Neural cell (in vitro differentiated cells): ENCODE measurements around the gene SEMA7A. TPM values are rescaled to one million over a fixed set of nuclear protein-coding genes. Genes with fewer than 3 reads are reported as not detected.

Experiments used
- H2AFZ ChIP-seq: fragments of 200-600, 300-800 bp; sonication (generic), shearing (Covaris generic); 2 replicates; pipeline ENCODE4 v1.6.0; 2014; ENCODE audit warnings: low read depth, mild to moderate bottlenecking, antibody characterized with exemption, low read length, moderate library complexity
- H3F3A ChIP-seq: fragments of 200-600 bp; shearing (Covaris generic); 2 replicates; pipeline ENCODE4 v1.6.1; 2016; ENCODE audit warnings: mild to moderate bottlenecking, moderate library complexity, mixed read lengths, antibody characterized with exemption, low read length; ENCODE audit not compliant: insufficient read depth, poor library complexity, severe bottlenecking
- H3K27ac ChIP-seq: fragments of 200-600, 300-800 bp; sonication (generic), shearing (Covaris generic); 2 replicates; pipeline ENCODE4 v1.5.1; 2014; ENCODE audit warnings: mild to moderate bottlenecking, low read length, moderate library complexity
- H3K27me3 ChIP-seq: fragments of 300-800, 200-600 bp; sonication (generic), shearing (Covaris generic); 2 replicates; pipeline ENCODE4 v1.6.0; 2014; ENCODE audit warnings: mild to moderate bottlenecking, low read depth, low read length, moderate library complexity; ENCODE audit not compliant: insufficient read depth
- H3K36me3 ChIP-seq: fragments of 300-800, 200-600 bp; sonication (generic), shearing (Covaris generic); 2 replicates; pipeline ENCODE4 v1.5.1; 2014; ENCODE audit warnings: mild to moderate bottlenecking, antibody characterized with exemption, low read length, moderate library complexity; ENCODE audit not compliant: insufficient read depth
- H3K4me2 ChIP-seq: fragments of 300-800, 200-600 bp; sonication (generic), shearing (Covaris generic); 2 replicates; pipeline ENCODE4 v1.6.0; 2014; ENCODE audit warnings: mild to moderate bottlenecking, low read length
- H3K4me3 ChIP-seq: fragments of 300-800, 200-600 bp; sonication (generic), shearing (Covaris generic); 2 replicates; pipeline ENCODE4 v1.5.1; 2014; ENCODE audit warnings: mild to moderate bottlenecking, low read length, moderate library complexity
- H3K79me2 ChIP-seq: fragments of 200-600 bp; shearing (Covaris generic); replicated peaks from 2 replicates; pipeline ENCODE4 v1.6.0; 2014; ENCODE audit warnings: mild to moderate bottlenecking, low read length, moderate library complexity; ENCODE audit not compliant: insufficient read depth
- H3K9ac ChIP-seq: fragments of 300-800, 200-600 bp; sonication (generic), shearing (Covaris generic); 2 replicates; pipeline ENCODE4 v1.6.1; 2016; ENCODE audit warnings: mild to moderate bottlenecking, low read length, mixed read lengths
- H3K9me2 ChIP-seq: fragments of 200-600 bp; shearing (Covaris generic); 2 replicates; pipeline ENCODE4 v1.6.1; 2016; ENCODE audit warnings: mild to moderate bottlenecking, low read length, mixed read lengths; ENCODE audit not compliant: insufficient read depth
- H3K9me3 ChIP-seq: fragments of 200-600, 300-800 bp; sonication (generic), shearing (Covaris generic); 2 replicates; pipeline ENCODE4 v1.6.1; 2016; ENCODE audit warnings: mild to moderate bottlenecking, mixed run types, low read length, moderate library complexity, mixed read lengths
- H4K20me1 ChIP-seq: fragments of 200-600 bp; shearing (Covaris generic); 2 replicates; pipeline ENCODE4 v1.6.1; 2016; ENCODE audit warnings: mild to moderate bottlenecking, mixed run types; ENCODE audit not compliant: insufficient read depth
- EP300 ChIP-seq: fragments of 450-650 bp; conservative IDR thresholded peaks from 2 replicates; pipeline ENCODE4 v1.6.1; 2014; ENCODE audit warnings: antibody characterized with exemption, mild to moderate bottlenecking, moderate library complexity; ENCODE audit not compliant: poor library complexity, severe bottlenecking
- EZH2 ChIP-seq: fragments of 200-600, 300-800 bp; shearing (Covaris generic), sonication (generic); IDR thresholded peaks from 2 replicates; pipeline ENCODE4 v1.6.1; 2014; ENCODE audit warnings: antibody characterized with exemption, low read length, borderline replicate concordance, mild to moderate bottlenecking; ENCODE audit not compliant: insufficient read depth, poor library complexity, severe bottlenecking
- MXI1 ChIP-seq: fragments of 450-650 bp; conservative IDR thresholded peaks from 2 replicates; pipeline ENCODE4 v1.6.1; 2014; ENCODE audit warnings: antibody characterized with exemption, mild to moderate bottlenecking; ENCODE audit not compliant: poor library complexity, severe bottlenecking
- POLR2AphosphoS5 ChIP-seq: IDR thresholded peaks from 2 replicates; pipeline ENCODE4 v1.6.1; 2012
- RAD21 ChIP-seq: fragments of 450-650 bp; conservative IDR thresholded peaks from 2 replicates; pipeline ENCODE4 v1.6.1; 2014; ENCODE audit warnings: antibody characterized with exemption, mild to moderate bottlenecking, moderate library complexity
- SMC3 ChIP-seq: fragments of 450-650 bp; conservative IDR thresholded peaks from 2 replicates; pipeline ENCODE4 v1.6.1; 2014; ENCODE audit warnings: antibody characterized with exemption, mild to moderate bottlenecking, moderate library complexity; ENCODE audit not compliant: poor library complexity
- TAF1 ChIP-seq: IDR thresholded peaks from 2 replicates; pipeline ENCODE4 v1.6.1; 2012; ENCODE audit warnings: low read depth
- polyA plus RNA-seq: library from polyadenylated mRNA; depleted of rRNA; stranded (reverse); fragments of >200 nt; gene quantifications from 2 replicates; pipeline ENCODE4 v1.2.3, GENCODE V29; 2014
- TF ChIP-seq, protein P1 (sequence below): fragments of 450-650 bp; IDR thresholded peaks from 2 replicates; pipeline ENCODE4 v1.5.1; 2014; ENCODE audit warnings: antibody characterized with exemption, mild to moderate bottlenecking, moderate library complexity; ENCODE audit not compliant: poor library complexity, severe bottlenecking
- TF ChIP-seq, protein P2 (sequence below): IDR thresholded peaks from 2 replicates; pipeline ENCODE4 v1.6.1; 2012; ENCODE audit warnings: borderline replicate concordance

Gene SEMA7A
- polyA plus RNA-seq, 1 donor from 2014 or later = 28.8 TPM

DNA sequence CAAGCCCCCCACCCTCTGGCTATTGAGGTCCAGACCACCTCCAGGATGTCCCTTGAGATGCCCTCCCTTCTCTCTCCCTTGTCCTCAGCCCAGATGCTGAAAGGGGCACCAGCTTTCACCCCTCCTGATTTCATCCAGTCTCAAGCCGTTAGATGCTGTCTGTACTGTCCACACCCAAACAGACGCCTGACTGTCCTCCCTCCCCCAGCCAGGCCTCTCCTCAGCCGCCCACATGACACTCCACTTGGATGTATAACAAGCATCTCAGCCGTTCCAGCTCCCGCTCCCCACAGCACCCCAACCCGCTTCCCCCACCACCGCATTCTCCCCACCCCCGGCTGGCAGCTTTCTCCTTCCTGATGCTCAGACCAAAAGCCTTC is 41.3 kb downstream of the SEMA7A start:
- no peak overlapping the region for H3K9ac ChIP-seq
- no peaks in the 10 kb centered on the region for H3K36me3 ChIP-seq
- no peaks in the 10 kb centered on the region for H3K9me3 ChIP-seq
- no peak overlapping the region for H3K4me3 ChIP-seq
- no peaks in the 10 kb centered on the region for H3K9me2 ChIP-seq
- H4K20me1 ChIP-seq = no peaks in the 10 kb centered on the region
- no peak overlapping the region for H3K27ac ChIP-seq
- no peaks in the 10 kb centered on the region for H3F3A ChIP-seq
- TF ChIP-seq, protein P1, sequence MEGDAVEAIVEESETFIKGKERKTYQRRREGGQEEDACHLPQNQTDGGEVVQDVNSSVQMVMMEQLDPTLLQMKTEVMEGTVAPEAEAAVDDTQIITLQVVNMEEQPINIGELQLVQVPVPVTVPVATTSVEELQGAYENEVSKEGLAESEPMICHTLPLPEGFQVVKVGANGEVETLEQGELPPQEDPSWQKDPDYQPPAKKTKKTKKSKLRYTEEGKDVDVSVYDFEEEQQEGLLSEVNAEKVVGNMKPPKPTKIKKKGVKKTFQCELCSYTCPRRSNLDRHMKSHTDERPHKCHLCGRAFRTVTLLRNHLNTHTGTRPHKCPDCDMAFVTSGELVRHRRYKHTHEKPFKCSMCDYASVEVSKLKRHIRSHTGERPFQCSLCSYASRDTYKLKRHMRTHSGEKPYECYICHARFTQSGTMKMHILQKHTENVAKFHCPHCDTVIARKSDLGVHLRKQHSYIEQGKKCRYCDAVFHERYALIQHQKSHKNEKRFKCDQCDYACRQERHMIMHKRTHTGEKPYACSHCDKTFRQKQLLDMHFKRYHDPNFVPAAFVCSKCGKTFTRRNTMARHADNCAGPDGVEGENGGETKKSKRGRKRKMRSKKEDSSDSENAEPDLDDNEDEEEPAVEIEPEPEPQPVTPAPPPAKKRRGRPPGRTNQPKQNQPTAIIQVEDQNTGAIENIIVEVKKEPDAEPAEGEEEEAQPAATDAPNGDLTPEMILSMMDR = no peak
- TF ChIP-seq MXI1 (no peak), RAD21 (no peak), TAF1 (no peak), POLR2AphosphoS5 (no peak), EP300 (no peak), EZH2 (no peak), SMC3 (no peak)
- TF ChIP-seq, protein P2, sequence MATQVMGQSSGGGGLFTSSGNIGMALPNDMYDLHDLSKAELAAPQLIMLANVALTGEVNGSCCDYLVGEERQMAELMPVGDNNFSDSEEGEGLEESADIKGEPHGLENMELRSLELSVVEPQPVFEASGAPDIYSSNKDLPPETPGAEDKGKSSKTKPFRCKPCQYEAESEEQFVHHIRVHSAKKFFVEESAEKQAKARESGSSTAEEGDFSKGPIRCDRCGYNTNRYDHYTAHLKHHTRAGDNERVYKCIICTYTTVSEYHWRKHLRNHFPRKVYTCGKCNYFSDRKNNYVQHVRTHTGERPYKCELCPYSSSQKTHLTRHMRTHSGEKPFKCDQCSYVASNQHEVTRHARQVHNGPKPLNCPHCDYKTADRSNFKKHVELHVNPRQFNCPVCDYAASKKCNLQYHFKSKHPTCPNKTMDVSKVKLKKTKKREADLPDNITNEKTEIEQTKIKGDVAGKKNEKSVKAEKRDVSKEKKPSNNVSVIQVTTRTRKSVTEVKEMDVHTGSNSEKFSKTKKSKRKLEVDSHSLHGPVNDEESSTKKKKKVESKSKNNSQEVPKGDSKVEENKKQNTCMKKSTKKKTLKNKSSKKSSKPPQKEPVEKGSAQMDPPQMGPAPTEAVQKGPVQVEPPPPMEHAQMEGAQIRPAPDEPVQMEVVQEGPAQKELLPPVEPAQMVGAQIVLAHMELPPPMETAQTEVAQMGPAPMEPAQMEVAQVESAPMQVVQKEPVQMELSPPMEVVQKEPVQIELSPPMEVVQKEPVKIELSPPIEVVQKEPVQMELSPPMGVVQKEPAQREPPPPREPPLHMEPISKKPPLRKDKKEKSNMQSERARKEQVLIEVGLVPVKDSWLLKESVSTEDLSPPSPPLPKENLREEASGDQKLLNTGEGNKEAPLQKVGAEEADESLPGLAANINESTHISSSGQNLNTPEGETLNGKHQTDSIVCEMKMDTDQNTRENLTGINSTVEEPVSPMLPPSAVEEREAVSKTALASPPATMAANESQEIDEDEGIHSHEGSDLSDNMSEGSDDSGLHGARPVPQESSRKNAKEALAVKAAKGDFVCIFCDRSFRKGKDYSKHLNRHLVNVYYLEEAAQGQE = no peak
- no peak overlapping the region for H3K4me2 ChIP-seq
- H3K27me3 ChIP-seq = no peaks in the 10 kb centered on the region
- no peaks in the 10 kb centered on the region for H3K79me2 ChIP-seq
- H2AFZ ChIP-seq = no peak overlapping the region

DNA sequence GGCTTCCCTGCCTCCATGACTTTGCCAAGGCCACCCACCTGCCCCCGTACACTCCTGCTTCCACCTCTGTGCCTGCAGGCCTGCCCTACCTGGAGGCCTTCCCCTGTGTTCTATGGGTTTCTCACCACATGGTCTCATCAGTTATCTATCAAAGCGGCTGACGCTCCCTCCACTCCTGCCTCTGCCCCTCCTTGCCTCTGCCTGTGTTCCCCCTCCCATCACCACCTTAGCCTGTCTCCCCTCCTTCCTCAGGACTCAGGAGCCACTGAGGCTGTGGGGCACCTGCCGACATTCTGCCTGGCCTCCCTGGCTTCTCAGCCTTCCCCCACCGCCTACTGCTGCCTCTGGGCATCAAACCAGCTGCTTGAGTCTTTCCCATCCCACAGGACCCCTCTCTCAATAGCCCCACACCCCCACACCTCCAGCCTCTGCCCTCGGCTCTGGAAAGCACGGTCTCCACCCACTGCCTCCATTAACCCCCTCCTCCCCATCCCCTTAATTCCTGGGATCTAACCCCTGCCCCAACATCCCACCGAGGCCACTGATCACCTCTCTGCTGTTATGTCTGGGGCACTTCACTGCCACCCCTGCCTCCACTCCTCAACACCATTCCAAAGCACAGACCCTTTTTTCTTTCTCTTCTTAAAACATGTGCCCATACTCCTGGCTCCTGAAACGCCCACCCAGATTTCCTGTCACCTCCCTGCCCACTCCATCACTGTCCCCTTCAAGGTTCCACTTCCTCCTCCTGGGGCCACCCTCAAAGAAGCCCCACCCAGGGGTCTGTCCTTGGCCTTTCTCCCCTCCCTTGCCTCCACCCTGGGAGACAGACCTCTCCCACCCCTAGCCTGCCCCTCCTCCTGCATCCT is 41.9 kb downstream of the SEMA7A start:
- H3F3A ChIP-seq = no peaks in the 10 kb centered on the region
- no peak overlapping the region for H3K9ac ChIP-seq
- H3K4me2 ChIP-seq = no peak overlapping the region
- H3K9me2 ChIP-seq = no peaks in the 10 kb centered on the region
- no peaks in the 10 kb centered on the region for H3K36me3 ChIP-seq
- no peak overlapping the region for H2AFZ ChIP-seq
- no peaks in the 10 kb centered on the region for H4K20me1 ChIP-seq
- H3K79me2 ChIP-seq = no peaks in the 10 kb centered on the region
- H3K27ac ChIP-seq = no peak overlapping the region
- TF ChIP-seq, protein P1 = no peak
- TF ChIP-seq MXI1 (no peak), POLR2AphosphoS5 (no peak), TAF1 (no peak), SMC3 (no peak), EP300 (no peak), EZH2 (no peak), RAD21 (no peak)
- TF ChIP-seq, protein P2 = no peak
- no peak overlapping the region for H3K4me3 ChIP-seq
- H3K27me3 ChIP-seq = no peaks in the 10 kb centered on the region
- no peaks in the 10 kb centered on the region for H3K9me3 ChIP-seq
